SU-DHL-6 (cell line): Measurements from ENCODE around the gene FASLG.

Experiments
- H2AFZ ChIP-seq: fragments of 200-600 bp; sonication (generic); 2 replicates; pipeline ENCODE4 v1.6.1; 2014; ENCODE audit warnings: low read depth, mild to moderate bottlenecking, moderate library complexity, mixed read lengths, antibody characterized with exemption, low read length; ENCODE audit not compliant: severe bottlenecking
- H3F3A ChIP-seq: fragments of 200-600 bp; shearing (Covaris generic); 2 replicates; pipeline ENCODE4 v1.6.0; 2016; ENCODE audit warnings: antibody characterized with exemption, mild to moderate bottlenecking; ENCODE audit not compliant: insufficient read depth
- H3K27ac ChIP-seq: fragments of 200-600 bp; sonication (generic); 2 replicates; pipeline ENCODE4 v1.5.1; 2016; ENCODE audit warnings: low read depth, mild to moderate bottlenecking, low read length, moderate library complexity, mixed read lengths
- H3K27me3 ChIP-seq: fragments of 200-600 bp; sonication (generic), shearing (Covaris generic); 2 replicates; pipeline ENCODE4 v1.6.0; 2014; ENCODE audit warnings: mild to moderate bottlenecking, low read length
- H3K36me3 ChIP-seq: fragments of 200-600 bp; sonication (generic); 2 replicates; pipeline ENCODE4 v1.6.1; 2014; ENCODE audit warnings: mild to moderate bottlenecking, low read length, mixed read lengths
- H3K4me2 ChIP-seq: fragments of 300-600, 200-600 bp; shearing (Covaris generic), sonication (generic); 2 replicates; pipeline ENCODE4 v1.6.0; 2014; ENCODE audit warnings: low read length, low read depth, mild to moderate bottlenecking; ENCODE audit not compliant: poor library complexity, severe bottlenecking
- H3K4me3 ChIP-seq: fragments of 200-600 bp; sonication (generic); 2 replicates; pipeline ENCODE4 v1.5.1; 2014; ENCODE audit warnings: antibody characterized with exemption, low read length, mild to moderate bottlenecking, mixed read lengths; ENCODE audit not compliant: insufficient read depth, poor library complexity, severe bottlenecking
- H3K79me2 ChIP-seq: fragments of 200-600 bp; sonication (generic); 2 replicates; pipeline ENCODE4 v1.6.1; 2014; ENCODE audit warnings: mild to moderate bottlenecking, low read length, moderate library complexity; ENCODE audit not compliant: insufficient read depth
- H3K9ac ChIP-seq: fragments of 200-600 bp; sonication (generic); 2 replicates; pipeline ENCODE4 v1.7.0; 2014; ENCODE audit warnings: mild to moderate bottlenecking, low read length
- H3K9me2 ChIP-seq: fragments of 200-600 bp; sonication (generic); replicated peaks from 2 replicates; pipeline ENCODE4 v1.6.1; 2014; ENCODE audit warnings: low read length; ENCODE audit not compliant: insufficient read depth
- H3K9me3 ChIP-seq: fragments of 200-600 bp; sonication (generic); 2 replicates; pipeline ENCODE4 v1.6.1; 2014; ENCODE audit warnings: low read length, mixed read lengths; ENCODE audit not compliant: insufficient read depth
- H4K20me1 ChIP-seq: fragments of 200-600 bp; sonication (generic); 2 replicates; pipeline ENCODE4 v1.6.1; 2014; ENCODE audit warnings: low read depth, mild to moderate bottlenecking, antibody characterized with exemption, low read length, moderate library complexity, mixed read lengths
- CTCF ChIP-seq: fragments of 200-600 bp; sonication (generic); IDR thresholded peaks from one replicate; pipeline ENCODE4 v1.5.1; 2017; ENCODE audit warnings: antibody characterized with exemption, mild to moderate bottlenecking, low read length, moderate library complexity; ENCODE audit not compliant: insufficient read depth, poor library complexity, severe bottlenecking
- EZH2phosphoT487 ChIP-seq: fragments of 200-600 bp; sonication (generic), shearing (Covaris generic); conservative IDR thresholded peaks from 2 replicates; pipeline ENCODE4 v1.6.1; 2018; ENCODE audit warnings: mild to moderate bottlenecking, antibody characterized with exemption, low read length, moderate library complexity, mixed read lengths

Gene FASLG

DNA sequence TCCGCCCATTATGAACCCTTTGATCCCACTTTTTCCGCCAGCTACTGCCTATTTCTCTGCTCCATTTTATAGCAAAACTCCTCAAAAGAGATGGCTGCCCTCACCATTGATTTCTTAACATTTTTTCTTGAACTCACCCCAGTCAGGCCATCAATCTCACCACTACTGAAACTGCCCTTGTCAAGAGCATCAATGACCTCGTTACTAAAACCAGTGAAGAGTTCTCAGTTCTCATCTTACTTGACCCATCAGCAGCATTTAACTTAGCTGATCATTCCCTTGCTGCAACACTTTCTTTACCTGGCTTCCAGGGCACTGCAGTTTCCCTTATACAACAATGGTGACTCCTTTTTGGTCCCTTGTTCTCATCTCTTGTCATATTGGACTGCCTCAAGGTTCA lies 35.2 kb upstream of the FASLG start:
- no peak overlapping the region for H3K4me3 ChIP-seq
- no peak overlapping the region for H3K4me2 ChIP-seq
- TF ChIP-seq EZH2phosphoT487 (no peak), CTCF (no peak)
- H4K20me1 ChIP-seq, result no peaks in the 10 kb centered on the region
- no peaks in the 10 kb centered on the region for H3K9me3 ChIP-seq
- H3K36me3 ChIP-seq, result no peaks in the 10 kb centered on the region
- H3K79me2 ChIP-seq, result no peaks in the 10 kb centered on the region
- no peak overlapping the region for H3K27ac ChIP-seq
- no peak overlapping the region for H3K9ac ChIP-seq
- H3K27me3 ChIP-seq, result no peaks in the 10 kb centered on the region
- no peak overlapping the region for H2AFZ ChIP-seq
- no peaks in the 10 kb centered on the region for H3K9me2 ChIP-seq
- H3F3A ChIP-seq, result no peaks in the 10 kb centered on the region

GRCh38 chr1:172626845-172627244 lies 32.1 kb upstream of the FASLG start:
- Histone ChIP-seq H3K36me3 (no peaks in the 10 kb centered on the region), H3K4me2 (no peak overlapping the region), H3K27ac (no peak overlapping the region), H3K9ac (no peak overlapping the region), H3K79me2 (no peaks in the 10 kb centered on the region), H3F3A (no peaks in the 10 kb centered on the region), H3K9me2 (no peaks in the 10 kb centered on the region), H2AFZ (no peak overlapping the region), H3K9me3 (no peaks in the 10 kb centered on the region), H3K4me3 (no peak overlapping the region), H3K27me3 (no peaks in the 10 kb centered on the region), H4K20me1 (no peaks in the 10 kb centered on the region)
- TF ChIP-seq EZH2phosphoT487 (no peak), CTCF (no peak)

GRCh38 chr1:172627702-172628101 lies 31.2 kb upstream of the FASLG start:
- H3K9me2 ChIP-seq, result no peaks in the 10 kb centered on the region
- no peak overlapping the region for H2AFZ ChIP-seq
- TF ChIP-seq EZH2phosphoT487, result no peak
- no peak for TF ChIP-seq CTCF
- no peak overlapping the region for H3K4me3 ChIP-seq
- no peaks in the 10 kb centered on the region for H4K20me1 ChIP-seq
- H3F3A ChIP-seq, result no peaks in the 10 kb centered on the region
- H3K79me2 ChIP-seq, result no peaks in the 10 kb centered on the region
- H3K4me2 ChIP-seq, result no peak overlapping the region
- H3K27me3 ChIP-seq, result no peaks in the 10 kb centered on the region
- no peak overlapping the region for H3K9ac ChIP-seq
- H3K27ac ChIP-seq, result no peak overlapping the region
- H3K9me3 ChIP-seq, result no peaks in the 10 kb centered on the region
- H3K36me3 ChIP-seq, result no peaks in the 10 kb centered on the region

DNA sequence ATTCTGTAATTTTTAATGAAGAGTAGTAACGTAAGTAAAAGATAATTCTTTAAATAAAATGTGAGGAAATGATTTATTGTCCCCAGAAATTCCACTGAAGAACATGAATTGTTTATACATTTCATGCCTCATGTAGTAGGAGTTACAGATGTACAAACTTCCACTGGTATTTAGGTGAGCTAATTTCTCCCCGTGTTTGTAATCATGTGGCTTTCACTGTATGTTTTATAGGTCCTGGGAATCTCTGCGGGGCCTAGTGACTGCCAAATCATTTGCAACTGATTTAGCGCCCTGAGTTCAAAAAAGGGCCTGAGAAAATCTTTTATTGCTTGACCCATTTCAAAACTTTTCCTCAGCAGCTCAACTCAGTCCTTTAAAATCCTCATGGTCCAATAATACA lies 30.5 kb upstream of the FASLG start:
- Histone ChIP-seq H3K27ac (no peak overlapping the region), H3K9me3 (no peaks in the 10 kb centered on the region), H3K27me3 (no peaks in the 10 kb centered on the region), H3F3A (no peaks in the 10 kb centered on the region), H2AFZ (no peak overlapping the region), H3K36me3 (no peaks in the 10 kb centered on the region), H3K9ac (no peak overlapping the region), H3K4me2 (no peak overlapping the region), H3K9me2 (no peaks in the 10 kb centered on the region), H3K4me3 (no peak overlapping the region), H3K79me2 (no peaks in the 10 kb centered on the region), H4K20me1 (no peaks in the 10 kb centered on the region)
- TF ChIP-seq CTCF (no peak), EZH2phosphoT487 (no peak)
